Right renal pelvis (tissue), 4 donors: Measurements from ENCODE around the gene MTCL1. TPM values are rescaled to one million over a fixed set of nuclear protein-coding genes. Genes with fewer than 3 reads are reported as not detected.

ENCODE experiments used
- DNase-seq, 4 donors: peaks; one replicate each; pipeline ENCODE4 v3.0.0-alpha.2; 2013; ENCODE audit warnings: low read depth in 4 of 4, low spot score in 3 of 4, missing footprints in 1 of 4
- polyA plus RNA-seq, 4 donors: library from polyadenylated mRNA; unstranded; fragments of 120-200 nt; gene quantifications; one replicate each; pipeline ENCODE4 v1.2.1, GENCODE V29; 2013; ENCODE audit not compliant: insufficient read length in 4 of 4

Gene MTCL1
- polyA plus RNA-seq, 4 donors = 16.2 to 24.4 (median 19.0) TPM

GRCh38 chr18:8766559-8767293 is 61.4 kb downstream of the MTCL1 start:
- DNase-seq = no peak

GRCh38 chr18:8767340-8767739 is 62.0 kb downstream of the MTCL1 start:
- DNase-seq = no peak

GRCh38 chr18:8769509-8770095 is 64.2 kb downstream of the MTCL1 start:
- no peak for DNase-seq

- no peak for DNase-seq
These were observed 65.3 kb downstream of the MTCL1 start for GRCh38 chr18:8770657-8771056.

- DNase-seq = no peak
These were observed 66.6 kb downstream of the MTCL1 start for GRCh38 chr18:8771930-8772329.

GRCh38 chr18:8773980-8774379 is 68.6 kb downstream of the MTCL1 start:
- no peak for DNase-seq

GRCh38 chr18:8776013-8776943 is 70.9 kb downstream of the MTCL1 start:
- DNase-seq = no peak

- no peak for DNase-seq
These were observed 72.5 kb downstream of the MTCL1 start for GRCh38 chr18:8777846-8778245.

- DNase-seq = no peak
These were observed 73.0 kb downstream of the MTCL1 start for GRCh38 chr18:8778386-8778785.

- no peak for DNase-seq
These were observed 73.5 kb downstream of the MTCL1 start for GRCh38 chr18:8778824-8779223.

GRCh38 chr18:8779251-8779650 is 73.9 kb downstream of the MTCL1 start:
- no peak for DNase-seq

- DNase-seq = no peak
These were observed 74.9 kb downstream of the MTCL1 start for GRCh38 chr18:8780227-8780626.

- DNase-seq = no peak
These were observed 76.3 kb downstream of the MTCL1 start for GRCh38 chr18:8781671-8782070.

GRCh38 chr18:8783335-8783993 is 78.1 kb downstream of the MTCL1 start:
- no peak for DNase-seq

GRCh38 chr18:8783994-8784530 is 78.7 kb downstream of the MTCL1 start:
- no peak for DNase-seq

GRCh38 chr18:8785261-8785660 is 79.9 kb downstream of the MTCL1 start:
- no peak for DNase-seq

GRCh38 chr18:8785855-8786482 is 80.6 kb downstream of the MTCL1 start:
- no peak for DNase-seq

GRCh38 chr18:8786483-8787370 is 81.4 kb downstream of the MTCL1 start:
- DNase-seq = no peak

- no peak for DNase-seq
These were observed 82.0 kb downstream of the MTCL1 start for GRCh38 chr18:8787371-8787670.
